ENCODE measurements around the gene TLE3.

- TF ChIP-seq CTCF (IDR thresholded peaks at IDR 0.05) (no peak), POLR2A (IDR thresholded peaks at IDR 0.05) (no peak)
Observed at GRCh38 chr15:70113304-70113700, 15.6 kb upstream of the TLE3 start.

Data from body of pancreas (tissue), 4 donors.